A549 (cell line): ENCODE measurements around the gene PTGER3.

ENCODE experiments used
- CHD2 ChIP-seq: fragments of 150-350 bp; IDR thresholded peaks from 2 replicates; pipeline ENCODE4 v1.6.1; 2014; ENCODE audit warnings: low read length; ENCODE audit not compliant: partially characterized antibody
- EP300 ChIP-seq, 2 experiments: fragments of >200 bp; sonication (Bioruptor Twin); formaldehyde crosslinking; IDR thresholded peaks; 2 replicates in 1 of 2; 3 replicates in 1 of 2; pipeline ENCODE4 v1.6.1; 2016 to 2017
- HOXA7 ChIP-seq: fragments of 250-450 bp; sonication (Bioruptor Pico); IDR thresholded peaks from 2 replicates; pipeline ENCODE4 v1.5.0; 2020; ENCODE audit warnings: mild to moderate bottlenecking, moderate library complexity
- HOXB5 ChIP-seq: fragments of 250-450 bp; sonication (Bioruptor Pico); IDR thresholded peaks from 2 replicates; pipeline ENCODE4 v1.5.0; 2020; ENCODE audit warnings: mild to moderate bottlenecking, moderate library complexity
- KDM1A ChIP-seq: fragments of 200-600 bp; sonication (generic); IDR thresholded peaks from 2 replicates; pipeline ENCODE4 v1.6.1; 2016; ENCODE audit warnings: low read depth, mild to moderate bottlenecking
- PHF8 ChIP-seq: fragments of 200-600 bp; sonication (generic); IDR thresholded peaks from 2 replicates; pipeline ENCODE4 v1.6.1; 2016; ENCODE audit warnings: low read depth, mild to moderate bottlenecking, antibody characterized with exemption, moderate library complexity, borderline replicate concordance
- RAD21 ChIP-seq, 2 experiments: fragments of >200 bp in 1 of 2; sonication (Bioruptor Twin) in 1 of 2; formaldehyde crosslinking in 1 of 2; IDR thresholded peaks in 1 of 2; conservative IDR thresholded peaks in 1 of 2; 2 replicates in 1 of 2; 3 replicates in 1 of 2; pipeline ENCODE4 v1.6.1; 2012 to 2018; ENCODE audit warnings: inconsistent platforms in 1 of 2
- RCOR1 ChIP-seq: fragments of 150-350 bp; IDR thresholded peaks from 2 replicates; pipeline ENCODE4 v1.6.1; 2014; ENCODE audit warnings: antibody characterized with exemption, low read length, low read depth
- SREBF2 ChIP-seq: fragments of 450-650 bp; IDR thresholded peaks from 2 replicates; pipeline ENCODE4 v1.6.1; 2014; ENCODE audit warnings: mild to moderate bottlenecking, moderate library complexity
- TF ChIP-seq, protein P1 (sequence below): fragments of >200 bp; sonication (Bioruptor Twin); formaldehyde crosslinking; IDR thresholded peaks from 3 replicates; pipeline ENCODE4 v1.5.1; 2016
- TF ChIP-seq, protein P2 (sequence below): fragments of 450-650 bp; IDR thresholded peaks from 2 replicates; pipeline ENCODE4 v1.6.1; 2014; ENCODE audit warnings: antibody characterized with exemption
- TF ChIP-seq, protein P3 (sequence below): fragments of 150-350 bp; IDR thresholded peaks from 2 replicates; pipeline ENCODE4 v1.6.1; 2014; ENCODE audit warnings: low read depth, mild to moderate bottlenecking, low read length
- TF ChIP-seq, protein P4 (sequence below): IDR thresholded peaks from 2 replicates; pipeline ENCODE4 v1.6.1; 2012

DNA sequence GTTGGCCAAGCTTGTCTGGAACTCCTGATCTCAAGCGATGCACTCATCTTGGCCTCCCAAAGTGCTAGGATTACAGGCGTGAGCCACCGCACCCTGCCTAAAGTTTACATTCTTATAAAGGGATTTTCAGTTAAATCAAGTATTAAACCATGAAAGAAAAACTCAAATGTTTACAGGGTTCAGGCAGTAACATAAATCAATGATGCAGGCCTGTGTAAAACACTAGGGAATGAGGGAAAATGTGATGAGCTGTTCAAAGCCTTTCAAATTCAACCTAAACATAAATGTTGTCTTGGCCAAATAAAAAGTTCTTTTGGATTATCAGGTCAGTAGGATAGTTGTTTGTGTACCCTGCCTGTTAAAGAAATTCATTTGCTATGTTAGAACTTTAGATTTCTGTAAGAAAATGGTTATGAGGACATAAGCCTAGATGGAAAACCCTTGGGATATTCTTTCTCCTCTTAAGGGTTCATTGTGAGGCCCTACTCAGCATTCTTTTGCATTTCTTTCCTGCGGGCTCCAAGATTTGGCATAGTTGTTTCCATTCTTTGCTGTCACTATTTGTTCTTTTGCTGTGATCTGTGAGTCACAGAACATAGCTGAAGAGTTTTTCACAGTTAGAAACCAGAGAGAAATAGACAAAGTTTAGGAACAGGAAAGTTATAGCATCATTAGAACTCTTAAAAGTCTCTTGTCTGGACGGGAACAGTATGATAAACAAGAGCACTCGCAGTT is 42.1 kb upstream of the PTGER3 start:
- TF ChIP-seq, protein P1, sequence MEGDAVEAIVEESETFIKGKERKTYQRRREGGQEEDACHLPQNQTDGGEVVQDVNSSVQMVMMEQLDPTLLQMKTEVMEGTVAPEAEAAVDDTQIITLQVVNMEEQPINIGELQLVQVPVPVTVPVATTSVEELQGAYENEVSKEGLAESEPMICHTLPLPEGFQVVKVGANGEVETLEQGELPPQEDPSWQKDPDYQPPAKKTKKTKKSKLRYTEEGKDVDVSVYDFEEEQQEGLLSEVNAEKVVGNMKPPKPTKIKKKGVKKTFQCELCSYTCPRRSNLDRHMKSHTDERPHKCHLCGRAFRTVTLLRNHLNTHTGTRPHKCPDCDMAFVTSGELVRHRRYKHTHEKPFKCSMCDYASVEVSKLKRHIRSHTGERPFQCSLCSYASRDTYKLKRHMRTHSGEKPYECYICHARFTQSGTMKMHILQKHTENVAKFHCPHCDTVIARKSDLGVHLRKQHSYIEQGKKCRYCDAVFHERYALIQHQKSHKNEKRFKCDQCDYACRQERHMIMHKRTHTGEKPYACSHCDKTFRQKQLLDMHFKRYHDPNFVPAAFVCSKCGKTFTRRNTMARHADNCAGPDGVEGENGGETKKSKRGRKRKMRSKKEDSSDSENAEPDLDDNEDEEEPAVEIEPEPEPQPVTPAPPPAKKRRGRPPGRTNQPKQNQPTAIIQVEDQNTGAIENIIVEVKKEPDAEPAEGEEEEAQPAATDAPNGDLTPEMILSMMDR, result no peak
- TF ChIP-seq KDM1A (no peak), PHF8 (no peak), HOXB5 (no peak), RAD21 (conservative IDR thresholded peaks at IDR 0.05 in 1 of 2, IDR thresholded peaks at IDR 0.05 in 1 of 2) (no peak), CHD2 (no peak), EP300 (IDR thresholded peaks at IDR 0.05) (no peak), RCOR1 (no peak), SREBF2 (no peak), HOXA7 (no peak)
- TF ChIP-seq, protein P2, sequence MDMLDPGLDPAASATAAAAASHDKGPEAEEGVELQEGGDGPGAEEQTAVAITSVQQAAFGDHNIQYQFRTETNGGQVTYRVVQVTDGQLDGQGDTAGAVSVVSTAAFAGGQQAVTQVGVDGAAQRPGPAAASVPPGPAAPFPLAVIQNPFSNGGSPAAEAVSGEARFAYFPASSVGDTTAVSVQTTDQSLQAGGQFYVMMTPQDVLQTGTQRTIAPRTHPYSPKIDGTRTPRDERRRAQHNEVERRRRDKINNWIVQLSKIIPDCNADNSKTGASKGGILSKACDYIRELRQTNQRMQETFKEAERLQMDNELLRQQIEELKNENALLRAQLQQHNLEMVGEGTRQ, result no peak
- TF ChIP-seq, protein P3, sequence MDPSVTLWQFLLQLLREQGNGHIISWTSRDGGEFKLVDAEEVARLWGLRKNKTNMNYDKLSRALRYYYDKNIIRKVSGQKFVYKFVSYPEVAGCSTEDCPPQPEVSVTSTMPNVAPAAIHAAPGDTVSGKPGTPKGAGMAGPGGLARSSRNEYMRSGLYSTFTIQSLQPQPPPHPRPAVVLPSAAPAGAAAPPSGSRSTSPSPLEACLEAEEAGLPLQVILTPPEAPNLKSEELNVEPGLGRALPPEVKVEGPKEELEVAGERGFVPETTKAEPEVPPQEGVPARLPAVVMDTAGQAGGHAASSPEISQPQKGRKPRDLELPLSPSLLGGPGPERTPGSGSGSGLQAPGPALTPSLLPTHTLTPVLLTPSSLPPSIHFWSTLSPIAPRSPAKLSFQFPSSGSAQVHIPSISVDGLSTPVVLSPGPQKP, result no peak
- TF ChIP-seq, protein P4, sequence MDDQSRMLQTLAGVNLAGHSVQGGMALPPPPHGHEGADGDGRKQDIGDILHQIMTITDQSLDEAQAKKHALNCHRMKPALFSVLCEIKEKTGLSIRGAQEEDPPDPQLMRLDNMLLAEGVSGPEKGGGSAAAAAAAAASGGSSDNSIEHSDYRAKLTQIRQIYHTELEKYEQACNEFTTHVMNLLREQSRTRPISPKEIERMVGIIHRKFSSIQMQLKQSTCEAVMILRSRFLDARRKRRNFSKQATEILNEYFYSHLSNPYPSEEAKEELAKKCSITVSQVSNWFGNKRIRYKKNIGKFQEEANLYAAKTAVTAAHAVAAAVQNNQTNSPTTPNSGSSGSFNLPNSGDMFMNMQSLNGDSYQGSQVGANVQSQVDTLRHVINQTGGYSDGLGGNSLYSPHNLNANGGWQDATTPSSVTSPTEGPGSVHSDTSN, result no peak
